WI38 (cell line): ENCODE results near the gene PATL2.

Experiments
- H3K4me3 ChIP-seq: 2 replicates; pipeline ENCODE4 v1.5.1; 2011; ENCODE audit warnings: low read depth, mild to moderate bottlenecking, control low read depth, low read length
- CTCF ChIP-seq: IDR thresholded peaks from 2 replicates; pipeline ENCODE4 v1.5.1; 2012; ENCODE audit warnings: low read depth, mild to moderate bottlenecking, control low read depth, low read length

Gene PATL2

GRCh38 chr15:44716983-44717602, 6.0 kb upstream of the PATL2 start:
- H3K4me3 ChIP-seq = no peak overlapping the region
- no peak for TF ChIP-seq CTCF

- TF ChIP-seq CTCF = no peak
- H3K4me3 ChIP-seq = no peak overlapping the region
Measured at GRCh38 chr15:44715797-44716334, 4.7 kb upstream of the PATL2 start.

DNA sequence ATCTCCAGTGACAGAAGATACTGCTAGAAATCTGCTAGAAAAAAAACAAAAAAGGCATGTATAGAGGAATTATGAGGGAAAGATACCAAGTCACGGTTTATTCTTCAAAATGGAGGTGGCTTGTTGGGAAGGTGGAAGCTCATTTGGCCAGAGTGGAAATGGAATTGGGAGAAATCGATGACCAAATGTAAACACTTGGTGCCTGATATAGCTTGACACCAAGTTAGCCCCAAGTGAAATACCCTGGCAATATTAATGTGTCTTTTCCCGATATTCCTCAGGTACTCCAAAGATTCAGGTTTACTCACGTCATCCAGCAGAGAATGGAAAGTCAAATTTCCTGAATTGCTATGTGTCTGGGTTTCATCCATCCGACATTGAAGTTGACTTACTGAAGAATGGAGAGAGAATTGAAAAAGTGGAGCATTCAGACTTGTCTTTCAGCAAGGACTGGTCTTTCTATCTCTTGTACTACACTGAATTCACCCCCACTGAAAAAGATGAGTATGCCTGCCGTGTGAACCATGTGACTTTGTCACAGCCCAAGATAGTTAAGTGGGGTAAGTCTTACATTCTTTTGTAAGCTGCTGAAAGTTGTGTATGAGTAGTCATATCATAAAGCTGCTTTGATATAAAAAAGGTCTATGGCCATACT, 4.1 kb upstream of the PATL2 start:
- H3K4me3 ChIP-seq = no peak overlapping the region
- no peak for TF ChIP-seq CTCF

- peak overlapping the region; percentile 97 for H3K4me3 ChIP-seq
- TF ChIP-seq CTCF = no peak
Measured at GRCh38 chr15:44713006-44713966, 2.2 kb upstream of the PATL2 start.

- TF ChIP-seq CTCF = no peak
- peak overlapping the region; percentile 97 for H3K4me3 ChIP-seq
Measured at GRCh38 chr15:44712346-44713005, 1.4 kb upstream of the PATL2 start.

DNA sequence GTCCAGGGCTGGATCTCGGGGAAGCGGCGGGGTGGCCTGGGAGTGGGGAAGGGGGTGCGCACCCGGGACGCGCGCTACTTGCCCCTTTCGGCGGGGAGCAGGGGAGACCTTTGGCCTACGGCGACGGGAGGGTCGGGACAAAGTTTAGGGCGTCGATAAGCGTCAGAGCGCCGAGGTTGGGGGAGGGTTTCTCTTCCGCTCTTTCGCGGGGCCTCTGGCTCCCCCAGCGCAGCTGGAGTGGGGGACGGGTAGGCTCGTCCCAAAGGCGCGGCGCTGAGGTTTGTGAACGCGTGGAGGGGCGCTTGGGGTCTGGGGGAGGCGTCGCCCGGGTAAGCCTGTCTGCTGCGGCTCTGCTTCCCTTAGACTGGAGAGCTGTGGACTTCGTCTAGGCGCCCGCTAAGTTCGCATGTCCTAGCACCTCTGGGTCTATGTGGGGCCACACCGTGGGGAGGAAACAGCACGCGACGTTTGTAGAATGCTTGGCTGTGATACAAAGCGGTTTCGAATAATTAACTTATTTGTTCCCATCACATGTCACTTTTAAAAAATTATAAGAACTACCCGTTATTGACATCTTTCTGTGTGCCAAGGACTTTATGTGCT, 721 bp upstream of the PATL2 start:
- H3K4me3 ChIP-seq = peak overlapping the region; percentile 97
- no peak for TF ChIP-seq CTCF
